ENCODE measurements around the gene POLH. TPM values are rescaled to one million over a fixed set of nuclear protein-coding genes. Genes with fewer than 3 reads are reported as not detected.

POLH gene
- total RNA-seq, 1 donor from 2014 or later, result 20.2 TPM

- Mint-ChIP-seq H3K4me3 (ENCODE audit: unreplicated experiment) (no peak overlapping the region), H3K27me3 (ENCODE audit: unreplicated experiment) (peaks cover 6% of the 10 kb centered on the region), H3K9me3 (ENCODE audit: unreplicated experiment) (peaks cover 4% of the 10 kb centered on the region), H3K36me3 (ENCODE audit: unreplicated experiment) (no peaks in the 10 kb centered on the region), H3K27ac (ENCODE audit: unreplicated experiment) (peak overlapping the region; percentile 62), H3K4me1 (ENCODE audit: low read depth, unreplicated experiment) (peaks cover 5% of the 10 kb centered on the region)
- DNase-seq, result no peak
- TF ChIP-seq CTCF (IDR thresholded peaks at IDR 0.05; ENCODE audit: partially characterized antibody, unreplicated experiment), result no peak
These were observed 5.0 kb upstream of the POLH start for GRCh38 chr6:43570876-43571441.

- H3K36me3 Mint-ChIP-seq (ENCODE audit: unreplicated experiment), result no peaks in the 10 kb centered on the region
- peaks cover 5% of the 10 kb centered on the region for H3K4me1 Mint-ChIP-seq (ENCODE audit: low read depth, unreplicated experiment)
- no peak overlapping the region for H3K4me3 Mint-ChIP-seq (ENCODE audit: unreplicated experiment)
- H3K27me3 Mint-ChIP-seq (ENCODE audit: unreplicated experiment), result peaks cover 6% of the 10 kb centered on the region
- no peak overlapping the region for H3K27ac Mint-ChIP-seq (ENCODE audit: unreplicated experiment)
- no peak for DNase-seq
- no peak for TF ChIP-seq CTCF (IDR thresholded peaks at IDR 0.05; ENCODE audit: partially characterized antibody, unreplicated experiment)
- peaks cover 4% of the 10 kb centered on the region for H3K9me3 Mint-ChIP-seq (ENCODE audit: unreplicated experiment)
These were observed 4.0 kb upstream of the POLH start for GRCh38 chr6:43572015-43572414.

GRCh38 chr6:43575105-43575771 is 747 bp upstream of the POLH start:
- Mint-ChIP-seq H3K36me3 (ENCODE audit: unreplicated experiment) (no peaks in the 10 kb centered on the region), H3K4me1 (ENCODE audit: low read depth, unreplicated experiment) (peaks cover 12% of the 10 kb centered on the region), H3K27me3 (ENCODE audit: unreplicated experiment) (peaks cover 6% of the 10 kb centered on the region), H3K27ac (ENCODE audit: unreplicated experiment) (peak overlapping the region; percentile 63), H3K4me3 (ENCODE audit: unreplicated experiment) (peak overlapping the region; percentile 98), H3K9me3 (ENCODE audit: unreplicated experiment) (peaks cover 4% of the 10 kb centered on the region)
- no peak for TF ChIP-seq CTCF (IDR thresholded peaks at IDR 0.05; ENCODE audit: partially characterized antibody, unreplicated experiment)
- DNase-seq, result peak; percentile 52

GRCh38 chr6:43578748-43579147 is 2.8 kb downstream of the POLH start:
- Mint-ChIP-seq H3K27me3 (ENCODE audit: unreplicated experiment) (peaks cover 6% of the 10 kb centered on the region), H3K4me3 (ENCODE audit: unreplicated experiment) (peak overlapping the region; percentile 17), H3K9me3 (ENCODE audit: unreplicated experiment) (peaks cover 4% of the 10 kb centered on the region), H3K36me3 (ENCODE audit: unreplicated experiment) (no peaks in the 10 kb centered on the region), H3K4me1 (ENCODE audit: low read depth, unreplicated experiment) (peaks cover 12% of the 10 kb centered on the region), H3K27ac (ENCODE audit: unreplicated experiment) (no peak overlapping the region)
- no peak for DNase-seq
- no peak for TF ChIP-seq CTCF (IDR thresholded peaks at IDR 0.05; ENCODE audit: partially characterized antibody, unreplicated experiment)

DNA sequence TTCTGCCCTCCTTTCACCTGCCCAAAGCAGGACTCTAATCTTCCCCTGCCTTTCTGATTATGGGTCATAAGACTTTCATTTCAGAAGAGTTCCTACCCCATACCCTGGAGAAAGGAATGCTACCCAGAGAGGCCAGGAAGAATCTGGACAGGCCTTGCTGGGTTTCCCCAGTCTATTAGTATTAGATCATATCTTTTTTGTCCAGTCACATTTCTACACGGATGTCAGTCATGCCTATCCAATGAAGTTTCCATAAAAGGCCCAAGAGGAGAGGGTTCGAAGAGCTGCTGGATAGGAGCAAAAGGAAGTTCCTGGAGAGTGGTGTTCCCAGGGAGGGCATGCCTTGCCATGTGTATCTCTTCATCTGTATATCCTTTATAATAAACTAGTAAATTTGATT is 3.2 kb downstream of the POLH start:
- Mint-ChIP-seq H3K27ac (ENCODE audit: unreplicated experiment) (no peak overlapping the region), H3K36me3 (ENCODE audit: unreplicated experiment) (no peaks in the 10 kb centered on the region), H3K27me3 (ENCODE audit: unreplicated experiment) (peaks cover 6% of the 10 kb centered on the region), H3K4me3 (ENCODE audit: unreplicated experiment) (peak overlapping the region; percentile 17), H3K9me3 (ENCODE audit: unreplicated experiment) (peaks cover 4% of the 10 kb centered on the region), H3K4me1 (ENCODE audit: low read depth, unreplicated experiment) (peaks cover 12% of the 10 kb centered on the region)
- no peak for DNase-seq
- no peak for TF ChIP-seq CTCF (IDR thresholded peaks at IDR 0.05; ENCODE audit: partially characterized antibody, unreplicated experiment)
